ENCODE measurements around the gene LAMA1. TPM values are rescaled to one million over a fixed set of nuclear protein-coding genes. Genes with fewer than 3 reads are reported as not detected.

Gene LAMA1
- total and polyA plus RNA-seq, 7 experiments from 2014 or later: not detected

GRCh38 chr18:7071600-7071999, 46.0 kb downstream of the LAMA1 start:
- Mint-ChIP-seq H3K27ac (no peak overlapping the region), H3K9me3 (peaks cover 0 to 3% (median 0%) of the 10 kb centered on the region in 11 donors), H3K27me3 (peaks cover 0 to 14% (median 0%) of the 10 kb centered on the region in 5 donors), H3K36me3 (no peaks in the 10 kb centered on the region), H3K4me3 (no peak overlapping the region), H3K4me1 (peaks cover 0 to 1% (median 0%) of the 10 kb centered on the region in 7 donors)
- H3K27ac ChIP-seq (ENCODE audit: low read depth, low read length): no peak overlapping the region
- intact Hi-C loops (cut with micrococcal nuclease): no loop called here
- ChIA-PET POLR2A (no interaction called here), CTCF (no interaction called here)
- H3K9me3 ChIP-seq (ENCODE audit: control insufficient read depth in 2 of 3, low read length in 3 of 3): no peaks in the 10 kb centered on the region
- H3K36me3 ChIP-seq (ENCODE audit: control insufficient read depth in 2 of 3, insufficient read depth in 3 of 3, low read length in 3 of 3): no peaks in the 10 kb centered on the region
- no peak for DNase-seq
- H3K27me3 ChIP-seq (ENCODE audit: control insufficient read depth in 2 of 2, insufficient read depth in 2 of 2, low read length in 2 of 2): no peaks in the 10 kb centered on the region
- ATAC-seq: no peak
- no peak overlapping the region for H3K4me3 ChIP-seq (ENCODE audit: low read length)
- no peaks in the 10 kb centered on the region for H3K4me1 ChIP-seq (ENCODE audit: control insufficient read depth in 2 of 2, insufficient read depth in 2 of 2, low read length in 2 of 2)

- no peaks in the 10 kb centered on the region for H3K36me3 ChIP-seq (ENCODE audit: control insufficient read depth in 2 of 3, insufficient read depth in 3 of 3, low read length in 3 of 3)
- Mint-ChIP-seq H3K36me3 (no peaks in the 10 kb centered on the region), H3K4me3 (no peak overlapping the region), H3K27me3 (peaks cover 0 to 14% (median 0%) of the 10 kb centered on the region in 5 donors), H3K27ac (no peak overlapping the region), H3K4me1 (no peaks in the 10 kb centered on the region), H3K9me3 (peaks cover 0 to 3% (median 0%) of the 10 kb centered on the region in 11 donors)
- intact Hi-C loops (cut with micrococcal nuclease): no loop called here
- H3K4me1 ChIP-seq (ENCODE audit: control insufficient read depth in 2 of 2, insufficient read depth in 2 of 2, low read length in 2 of 2): no peaks in the 10 kb centered on the region
- no peaks in the 10 kb centered on the region for H3K9me3 ChIP-seq (ENCODE audit: control insufficient read depth in 2 of 3, low read length in 3 of 3)
- ATAC-seq (no peak), DNase-seq (no peak)
- POLR2A ChIA-PET: no interaction called here
- no peak overlapping the region for H3K4me3 ChIP-seq (ENCODE audit: low read length)
- CTCF ChIA-PET: no interaction called here
- no peak overlapping the region for H3K27ac ChIP-seq (ENCODE audit: low read depth, low read length)
- no peaks in the 10 kb centered on the region for H3K27me3 ChIP-seq (ENCODE audit: control insufficient read depth in 2 of 2, insufficient read depth in 2 of 2, low read length in 2 of 2)
These were observed 47.1 kb downstream of the LAMA1 start for GRCh38 chr18:7070466-7070865.

GRCh38 chr18:7068871-7069590, 48.6 kb downstream of the LAMA1 start:
- Histone ChIP-seq H3K27ac (ENCODE audit: low read depth, low read length) (no peak overlapping the region), H3K9me3 (ENCODE audit: control insufficient read depth in 2 of 3, low read length in 3 of 3) (no peaks in the 10 kb centered on the region), H3K4me3 (ENCODE audit: low read length) (no peak overlapping the region), H3K36me3 (ENCODE audit: control insufficient read depth in 2 of 3, insufficient read depth in 3 of 3, low read length in 3 of 3) (no peaks in the 10 kb centered on the region), H3K4me1 (ENCODE audit: control insufficient read depth in 2 of 2, insufficient read depth in 2 of 2, low read length in 2 of 2) (no peaks in the 10 kb centered on the region), H3K27me3 (ENCODE audit: control insufficient read depth in 2 of 2, insufficient read depth in 2 of 2, low read length in 2 of 2) (no peaks in the 10 kb centered on the region)
- Mint-ChIP-seq H3K4me3 (no peak overlapping the region), H3K27ac (no peak overlapping the region), H3K36me3 (no peaks in the 10 kb centered on the region), H3K4me1 (no peaks in the 10 kb centered on the region), H3K9me3 (peaks cover 0 to 3% (median 0%) of the 10 kb centered on the region in 11 donors), H3K27me3 (peaks cover 0 to 14% (median 0%) of the 10 kb centered on the region in 5 donors)
- DNase-seq (no peak), ATAC-seq (no peak)
- intact Hi-C loops (cut with micrococcal nuclease): no loop called here
- CTCF ChIA-PET: no interaction called here
- POLR2A ChIA-PET: no interaction called here

- no peaks in the 10 kb centered on the region for H3K36me3 ChIP-seq (ENCODE audit: control insufficient read depth in 2 of 3, insufficient read depth in 3 of 3, low read length in 3 of 3)
- ChIA-PET CTCF (no interaction called here), POLR2A (no interaction called here)
- no peaks in the 10 kb centered on the region for H3K4me1 ChIP-seq (ENCODE audit: control insufficient read depth in 2 of 2, insufficient read depth in 2 of 2, low read length in 2 of 2)
- DNase-seq: no peak
- H3K4me3 Mint-ChIP-seq: no peak overlapping the region
- ATAC-seq: no peak
- no peak overlapping the region for H3K27ac ChIP-seq (ENCODE audit: low read depth, low read length)
- no peaks in the 10 kb centered on the region for H3K27me3 ChIP-seq (ENCODE audit: control insufficient read depth in 2 of 2, insufficient read depth in 2 of 2, low read length in 2 of 2)
- peaks cover 0 to 6% (median 0%) of the 10 kb centered on the region in 11 donors for H3K9me3 Mint-ChIP-seq
- no peaks in the 10 kb centered on the region for H3K4me1 Mint-ChIP-seq
- no peak overlapping the region for H3K4me3 ChIP-seq (ENCODE audit: low read length)
- no peaks in the 10 kb centered on the region for H3K9me3 ChIP-seq (ENCODE audit: control insufficient read depth in 2 of 3, low read length in 3 of 3)
- H3K36me3 Mint-ChIP-seq: no peaks in the 10 kb centered on the region
- H3K27ac Mint-ChIP-seq: no peak overlapping the region
- peaks cover 0 to 7% (median 0%) of the 10 kb centered on the region in 5 donors for H3K27me3 Mint-ChIP-seq
- intact Hi-C loops (cut with micrococcal nuclease): no loop called here
These were observed 50.5 kb downstream of the LAMA1 start for GRCh38 chr18:7066965-7067555.

GRCh38 chr18:7065736-7066135, 51.9 kb downstream of the LAMA1 start:
- ChIA-PET POLR2A (no interaction called here), CTCF (no interaction called here)
- Mint-ChIP-seq H3K4me1 (no peaks in the 10 kb centered on the region), H3K36me3 (no peaks in the 10 kb centered on the region), H3K27me3 (peaks cover 0 to 11% (median 2%) of the 10 kb centered on the region in 5 donors), H3K4me3 (no peak overlapping the region), H3K9me3 (peaks cover 0 to 6% (median 0%) of the 10 kb centered on the region in 11 donors), H3K27ac (no peak overlapping the region)
- intact Hi-C loops (cut with micrococcal nuclease): no loop called here
- H3K4me1 ChIP-seq (ENCODE audit: control insufficient read depth in 2 of 2, insufficient read depth in 2 of 2, low read length in 2 of 2): no peaks in the 10 kb centered on the region
- no peak overlapping the region for H3K4me3 ChIP-seq (ENCODE audit: low read length)
- H3K9me3 ChIP-seq (ENCODE audit: control insufficient read depth in 2 of 3, low read length in 3 of 3): no peaks in the 10 kb centered on the region
- H3K27me3 ChIP-seq (ENCODE audit: control insufficient read depth in 2 of 2, insufficient read depth in 2 of 2, low read length in 2 of 2): no peaks in the 10 kb centered on the region
- ATAC-seq (no peak), DNase-seq (no peak)
- H3K36me3 ChIP-seq (ENCODE audit: control insufficient read depth in 2 of 3, insufficient read depth in 3 of 3, low read length in 3 of 3): no peaks in the 10 kb centered on the region
- no peak overlapping the region for H3K27ac ChIP-seq (ENCODE audit: low read depth, low read length)

- H3K27me3 Mint-ChIP-seq: peaks cover 0 to 11% (median 2%) of the 10 kb centered on the region in 5 donors
- H3K9me3 ChIP-seq (ENCODE audit: control insufficient read depth in 2 of 3, low read length in 3 of 3): no peaks in the 10 kb centered on the region
- no peaks in the 10 kb centered on the region for H3K36me3 Mint-ChIP-seq
- DNase-seq: no peak
- intact Hi-C loops (cut with micrococcal nuclease): no loop called here
- H3K27ac ChIP-seq (ENCODE audit: low read depth, low read length): no peak overlapping the region
- peaks cover 0 to 6% (median 0%) of the 10 kb centered on the region in 11 donors for H3K9me3 Mint-ChIP-seq
- no peak for ATAC-seq
- no peak overlapping the region for H3K4me3 ChIP-seq (ENCODE audit: low read length)
- no peak overlapping the region for H3K27ac Mint-ChIP-seq
- no peaks in the 10 kb centered on the region for H3K36me3 ChIP-seq (ENCODE audit: control insufficient read depth in 2 of 3, insufficient read depth in 3 of 3, low read length in 3 of 3)
- no peaks in the 10 kb centered on the region for H3K27me3 ChIP-seq (ENCODE audit: control insufficient read depth in 2 of 2, insufficient read depth in 2 of 2, low read length in 2 of 2)
- no peak overlapping the region for H3K4me3 Mint-ChIP-seq
- no peaks in the 10 kb centered on the region for H3K4me1 Mint-ChIP-seq
- ChIA-PET CTCF (no interaction called here), POLR2A (no interaction called here)
- H3K4me1 ChIP-seq (ENCODE audit: control insufficient read depth in 2 of 2, insufficient read depth in 2 of 2, low read length in 2 of 2): no peaks in the 10 kb centered on the region
These were observed 53.3 kb downstream of the LAMA1 start for GRCh38 chr18:7064346-7064745.

GRCh38 chr18:7062811-7063210, 54.8 kb downstream of the LAMA1 start:
- Histone ChIP-seq H3K36me3 (ENCODE audit: control insufficient read depth in 2 of 3, insufficient read depth in 3 of 3, low read length in 3 of 3) (no peaks in the 10 kb centered on the region), H3K27ac (ENCODE audit: low read depth, low read length) (no peak overlapping the region), H3K9me3 (ENCODE audit: control insufficient read depth in 2 of 3, low read length in 3 of 3) (no peaks in the 10 kb centered on the region), H3K27me3 (ENCODE audit: control insufficient read depth in 2 of 2, insufficient read depth in 2 of 2, low read length in 2 of 2) (no peaks in the 10 kb centered on the region), H3K4me1 (ENCODE audit: control insufficient read depth in 2 of 2, insufficient read depth in 2 of 2, low read length in 2 of 2) (no peaks in the 10 kb centered on the region), H3K4me3 (ENCODE audit: low read length) (no peak overlapping the region)
- CTCF ChIA-PET: no interaction called here
- peaks cover 0 to 7% (median 0%) of the 10 kb centered on the region in 11 donors for H3K9me3 Mint-ChIP-seq
- no peak overlapping the region for H3K27ac Mint-ChIP-seq
- H3K36me3 Mint-ChIP-seq: no peaks in the 10 kb centered on the region
- peaks cover 0 to 6% (median 2%) of the 10 kb centered on the region in 5 donors for H3K27me3 Mint-ChIP-seq
- POLR2A ChIA-PET: no interaction called here
- intact Hi-C loops (cut with micrococcal nuclease): no loop called here
- no peak for DNase-seq
- ATAC-seq: no peak
- H3K4me3 Mint-ChIP-seq: no peak overlapping the region
- H3K4me1 Mint-ChIP-seq: no peaks in the 10 kb centered on the region

Measured in naive thymus-derived CD4-positive, alpha-beta T cell (primary cell).